ENCODE data around the gene STK38.
A peak's percentile ranks its signal among the peaks of the same experiment; 100 is the strongest.

The STK38 gene

DNA sequence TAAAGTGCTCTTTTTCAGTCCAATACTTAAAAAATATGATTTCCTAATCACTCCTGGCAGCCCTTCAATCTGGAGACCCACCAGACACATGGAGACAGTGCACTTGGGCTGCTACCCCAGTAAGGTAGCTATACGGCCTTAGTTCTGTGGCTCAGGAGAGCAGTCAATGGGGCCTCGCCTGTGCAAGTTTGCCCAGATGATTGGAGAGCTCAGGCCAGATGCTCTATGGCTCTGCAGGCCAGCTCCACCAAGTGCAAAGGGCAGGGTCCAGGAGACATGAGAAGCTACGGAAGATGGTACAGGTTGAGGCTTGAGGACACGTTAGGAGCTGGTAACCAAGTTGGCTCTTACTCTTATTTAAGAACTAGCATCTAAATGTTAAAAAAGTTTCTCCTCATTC is 30.7 kb downstream of the STK38 start:
- TF ChIP-seq, protein P1, sequence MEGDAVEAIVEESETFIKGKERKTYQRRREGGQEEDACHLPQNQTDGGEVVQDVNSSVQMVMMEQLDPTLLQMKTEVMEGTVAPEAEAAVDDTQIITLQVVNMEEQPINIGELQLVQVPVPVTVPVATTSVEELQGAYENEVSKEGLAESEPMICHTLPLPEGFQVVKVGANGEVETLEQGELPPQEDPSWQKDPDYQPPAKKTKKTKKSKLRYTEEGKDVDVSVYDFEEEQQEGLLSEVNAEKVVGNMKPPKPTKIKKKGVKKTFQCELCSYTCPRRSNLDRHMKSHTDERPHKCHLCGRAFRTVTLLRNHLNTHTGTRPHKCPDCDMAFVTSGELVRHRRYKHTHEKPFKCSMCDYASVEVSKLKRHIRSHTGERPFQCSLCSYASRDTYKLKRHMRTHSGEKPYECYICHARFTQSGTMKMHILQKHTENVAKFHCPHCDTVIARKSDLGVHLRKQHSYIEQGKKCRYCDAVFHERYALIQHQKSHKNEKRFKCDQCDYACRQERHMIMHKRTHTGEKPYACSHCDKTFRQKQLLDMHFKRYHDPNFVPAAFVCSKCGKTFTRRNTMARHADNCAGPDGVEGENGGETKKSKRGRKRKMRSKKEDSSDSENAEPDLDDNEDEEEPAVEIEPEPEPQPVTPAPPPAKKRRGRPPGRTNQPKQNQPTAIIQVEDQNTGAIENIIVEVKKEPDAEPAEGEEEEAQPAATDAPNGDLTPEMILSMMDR (IDR thresholded peaks at IDR 0.05; ENCODE audit: borderline replicate concordance, control extremely low read depth, extremely low read depth, insufficient read depth, missing control alignments) = no peak
- in situ Hi-C loops (cut with MboI; ENCODE audit: low sequenced_read_pairs, unreplicated experiment) = no loop called here
- DNase-seq (ENCODE audit: low spot score) = no peak

DNA sequence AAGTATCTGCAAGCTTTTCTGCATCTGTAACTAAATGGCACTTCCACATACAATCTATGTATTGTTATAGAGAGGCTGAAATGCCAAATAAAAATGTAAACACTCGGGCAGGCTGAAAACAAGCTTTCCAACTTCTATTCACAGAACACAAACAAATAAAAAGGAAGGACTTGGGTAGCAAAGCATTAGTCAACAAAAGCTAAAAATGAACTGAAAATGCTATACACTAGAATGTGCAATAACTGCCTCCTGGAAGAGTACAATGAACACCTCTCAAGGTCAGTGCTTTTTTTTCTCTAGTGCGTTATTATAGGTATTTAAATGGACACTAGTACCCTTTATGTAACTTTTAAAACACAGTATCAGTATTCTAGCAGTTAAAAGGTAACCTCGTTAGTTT is 31.4 kb downstream of the STK38 start:
- TF ChIP-seq, protein P1 (IDR thresholded peaks at IDR 0.05; ENCODE audit: borderline replicate concordance, control extremely low read depth, extremely low read depth, insufficient read depth, missing control alignments) = no peak
- no peak for DNase-seq (ENCODE audit: low spot score)
- in situ Hi-C loops (cut with MboI; ENCODE audit: low sequenced_read_pairs, unreplicated experiment) = no loop called here

DNA sequence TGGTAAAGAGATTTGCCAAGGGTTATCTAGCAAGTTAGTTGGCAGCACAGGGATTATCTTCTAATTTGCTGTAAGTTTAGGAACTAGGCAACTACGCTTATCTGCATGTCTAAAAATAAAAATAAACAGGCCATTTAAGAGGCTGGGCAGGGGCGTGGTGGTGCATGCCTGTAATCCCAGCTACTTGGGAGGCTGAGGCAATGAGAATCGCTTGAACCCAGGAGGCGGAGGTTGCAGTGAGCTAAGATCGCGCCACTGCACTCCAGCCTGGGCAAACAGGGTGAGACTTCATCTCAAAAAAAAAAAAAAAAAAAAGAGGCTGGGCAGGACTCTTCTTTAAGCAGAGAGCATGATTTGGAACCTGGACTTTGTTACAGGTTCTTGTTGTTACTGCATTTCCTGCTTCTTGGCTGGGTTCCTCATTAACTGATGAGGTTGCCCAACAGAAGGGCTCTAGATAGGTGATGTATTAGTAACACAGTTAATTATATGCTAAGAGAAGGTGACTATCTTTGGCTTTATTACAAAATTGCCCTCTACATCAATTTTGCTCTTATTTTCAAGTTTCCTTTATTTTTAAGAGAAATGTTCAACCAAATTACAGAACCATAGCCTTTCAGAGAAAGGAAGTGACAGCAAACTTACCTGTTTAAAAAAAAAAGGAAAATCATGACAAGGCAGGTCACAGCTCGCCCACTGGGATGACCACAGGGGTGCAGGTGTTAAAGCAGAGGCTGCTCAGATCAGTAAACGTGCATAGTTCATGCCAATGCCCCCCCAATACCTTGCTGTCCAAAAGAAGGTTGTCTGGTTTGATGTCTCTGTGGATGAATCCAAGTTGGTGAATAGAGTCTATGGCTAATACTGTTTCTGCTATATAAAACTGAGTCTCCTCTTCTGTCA is 32.5 kb downstream of the STK38 start:
- TF ChIP-seq, protein P1 (IDR thresholded peaks at IDR 0.05; ENCODE audit: borderline replicate concordance, control extremely low read depth, extremely low read depth, insufficient read depth, missing control alignments) = no peak
- peak; percentile 24 for DNase-seq (ENCODE audit: low spot score)
- in situ Hi-C loops (cut with MboI; ENCODE audit: low sequenced_read_pairs, unreplicated experiment) = no loop called here

DNA sequence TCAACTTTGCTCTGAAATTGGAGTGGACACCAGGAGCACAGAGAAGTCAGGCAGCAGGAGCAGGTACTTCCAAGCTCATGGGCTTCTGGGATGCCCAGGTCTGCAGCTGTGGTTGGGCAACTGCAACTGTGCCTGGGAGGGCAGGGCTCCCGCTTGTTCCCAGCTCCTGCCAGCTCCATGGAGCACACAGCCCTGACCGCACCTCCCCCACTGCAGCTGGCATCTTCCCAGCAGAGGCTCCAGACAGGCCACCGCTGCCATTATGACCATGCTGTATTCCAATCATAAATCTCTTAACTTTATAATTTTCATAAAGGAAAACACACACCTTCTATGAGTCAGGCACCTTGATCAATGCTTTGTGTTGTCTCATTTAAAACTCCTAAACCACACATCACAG is 36.9 kb downstream of the STK38 start:
- TF ChIP-seq, protein P1 (IDR thresholded peaks at IDR 0.05; ENCODE audit: borderline replicate concordance, control extremely low read depth, extremely low read depth, insufficient read depth, missing control alignments) = no peak
- DNase-seq (ENCODE audit: low spot score) = no peak

DNA sequence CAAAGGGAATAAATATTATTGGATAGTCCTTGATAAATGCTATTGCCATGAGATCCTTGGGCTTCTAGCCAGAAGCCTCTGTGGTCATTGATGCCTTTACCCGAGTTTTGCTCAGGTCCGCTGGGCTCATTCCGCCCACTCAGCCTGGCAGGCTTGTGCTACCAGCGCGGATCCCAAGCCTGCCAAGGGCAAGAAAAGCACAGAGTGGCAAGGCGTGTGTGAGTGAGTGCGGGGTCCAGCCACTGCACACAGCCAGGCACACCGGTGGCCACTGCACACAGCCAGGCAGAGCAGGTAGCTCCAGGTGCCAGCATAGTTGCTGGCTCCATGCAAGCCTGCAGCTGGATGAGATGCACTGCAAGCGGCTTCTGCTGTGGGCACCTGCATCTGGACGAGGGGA is 38.7 kb downstream of the STK38 start:
- TF ChIP-seq, protein P1 (IDR thresholded peaks at IDR 0.05; ENCODE audit: borderline replicate concordance, control extremely low read depth, extremely low read depth, insufficient read depth, missing control alignments) = no peak
- in situ Hi-C loops (cut with MboI; ENCODE audit: low sequenced_read_pairs, unreplicated experiment) = no loop called here

More for the DNA sequence above, 36.9 kb downstream of the STK38 start:
- in situ Hi-C loops (cut with MboI; ENCODE audit: low sequenced_read_pairs, unreplicated experiment) = no loop called here

DNA sequence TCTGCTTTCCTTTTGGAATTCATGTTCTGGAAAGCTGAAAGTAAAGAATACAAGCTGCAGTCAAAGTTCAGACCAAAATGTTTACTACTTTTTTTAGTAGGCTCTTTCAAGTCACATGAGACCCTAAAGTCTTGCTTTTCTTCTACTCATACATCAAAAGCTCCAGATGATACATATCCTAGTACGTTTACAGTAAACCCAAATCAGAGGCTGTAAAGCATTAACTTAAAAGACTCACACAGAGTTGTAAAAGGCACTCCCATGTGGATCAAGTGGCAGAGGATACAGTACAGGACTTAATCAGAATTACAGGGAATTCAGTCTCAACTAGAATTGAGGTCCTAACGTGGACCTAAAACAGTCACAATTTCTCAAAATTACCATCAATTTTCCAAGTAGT is 40.7 kb downstream of the STK38 start:
- in situ Hi-C loops (cut with MboI; ENCODE audit: low sequenced_read_pairs, unreplicated experiment) = no loop called here
- DNase-seq (ENCODE audit: low spot score) = no peak
- TF ChIP-seq, protein P1 (IDR thresholded peaks at IDR 0.05; ENCODE audit: borderline replicate concordance, control extremely low read depth, extremely low read depth, insufficient read depth, missing control alignments) = no peak

More for the DNA sequence above, 38.7 kb downstream of the STK38 start:
- DNase-seq (ENCODE audit: low spot score) = no peak
